NCI-H2029 treated with DMSO at 0.1 percent for 48 hours (cell line): ENCODE measurements around the gene TMEM266.

ENCODE experiments used
- DNase-seq: peaks from one replicate; lab custom pipeline; 2025; lab: John Stamatoyannopoulos, UW

Gene TMEM266

DNA sequence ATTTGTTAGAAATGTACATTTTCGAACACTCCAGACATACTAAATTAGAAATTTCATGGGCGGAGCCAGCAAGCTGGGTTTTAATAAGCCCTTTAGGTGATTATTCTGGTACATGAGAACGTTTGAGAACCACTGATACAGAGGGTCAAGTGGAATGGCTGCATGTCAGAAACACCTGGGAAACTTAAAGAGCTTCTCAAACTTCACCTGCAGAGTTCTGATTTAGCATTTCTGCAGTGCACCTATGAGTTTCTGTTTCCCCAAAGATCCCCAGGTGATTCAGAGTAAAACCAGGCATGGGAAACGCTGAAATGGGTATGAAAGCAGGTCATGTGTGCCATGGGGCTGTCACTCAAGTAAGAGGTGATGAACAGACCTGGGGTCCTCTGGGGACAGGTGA, 68.1 kb downstream of the TMEM266 start:
- no peak for DNase-seq

DNA sequence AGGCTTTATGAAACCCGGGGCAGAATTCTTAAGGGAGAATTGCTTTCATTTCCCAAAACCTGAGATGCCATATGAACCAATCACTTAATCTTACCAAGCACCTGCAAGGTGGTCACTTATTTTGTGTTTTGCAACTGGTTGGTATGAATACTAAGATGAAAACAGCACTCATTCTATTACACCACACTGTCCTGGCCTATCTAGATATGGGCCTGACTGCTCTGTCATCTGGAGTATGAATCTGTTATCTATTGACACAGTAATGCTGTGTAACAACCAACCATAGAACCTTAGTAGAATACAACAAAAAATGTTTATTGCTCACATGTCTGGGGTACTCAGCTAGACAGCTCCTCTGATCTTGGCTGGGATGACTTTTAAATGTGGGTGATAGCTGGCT, 74.8 kb downstream of the TMEM266 start:
- DNase-seq = no peak

DNA sequence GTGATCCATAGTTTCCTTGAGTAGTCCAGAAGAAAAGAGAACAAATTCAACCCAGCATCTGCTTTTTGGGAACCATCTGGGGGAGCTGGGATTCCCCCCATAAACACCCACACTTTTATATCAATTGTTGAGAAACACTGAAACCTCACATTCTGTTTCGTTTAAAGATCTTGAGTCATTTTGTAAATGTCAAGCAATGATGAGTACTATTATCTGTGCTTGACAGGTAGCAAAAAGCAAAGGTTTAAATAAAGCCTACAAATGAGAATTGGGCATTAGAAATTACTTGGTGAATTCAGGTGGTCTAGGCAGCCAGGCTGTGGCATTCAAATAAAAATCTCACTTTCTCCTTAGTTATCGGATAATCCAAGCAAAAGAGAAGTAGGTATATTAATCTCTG, 75.7 kb downstream of the TMEM266 start:
- no peak for DNase-seq

- no peak for DNase-seq
Measured at GRCh38 chr15:76138436-76138835, 78.7 kb downstream of the TMEM266 start.

DNA sequence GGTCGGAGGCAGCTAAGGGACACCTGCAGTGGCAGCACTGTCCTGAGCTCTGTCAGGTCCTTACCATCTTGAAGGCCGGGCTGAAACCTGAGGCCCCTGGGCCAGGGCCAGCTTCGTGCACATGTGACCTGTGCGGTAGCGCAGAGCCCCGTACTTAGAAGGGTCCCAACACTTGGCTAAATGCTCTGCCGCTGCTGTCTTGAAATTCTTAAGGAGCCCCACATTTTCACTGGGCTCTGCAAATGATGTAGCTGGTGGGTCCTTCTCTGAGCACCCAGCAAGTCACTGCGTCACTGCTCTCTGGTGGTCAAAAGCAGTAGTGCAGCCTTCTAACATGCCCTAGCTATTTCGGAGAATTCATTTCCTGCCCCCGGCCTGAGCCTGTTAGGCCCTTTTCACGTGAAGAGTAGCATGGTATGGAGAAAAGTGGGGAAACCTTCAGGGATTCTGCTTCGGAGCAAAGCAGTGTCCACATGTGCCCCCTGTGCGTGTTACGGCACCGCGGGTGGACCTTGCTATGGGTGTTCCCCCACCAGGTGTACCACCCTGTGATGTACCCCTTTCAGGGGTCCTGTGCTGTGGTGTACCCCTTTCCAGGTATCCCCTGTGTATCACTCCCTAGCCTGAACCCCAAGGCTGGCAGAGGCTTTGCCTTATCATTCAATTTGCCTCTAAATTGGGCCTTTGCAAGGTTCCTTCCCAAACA, 79.7 kb downstream of the TMEM266 start:
- DNase-seq = no peak

DNA sequence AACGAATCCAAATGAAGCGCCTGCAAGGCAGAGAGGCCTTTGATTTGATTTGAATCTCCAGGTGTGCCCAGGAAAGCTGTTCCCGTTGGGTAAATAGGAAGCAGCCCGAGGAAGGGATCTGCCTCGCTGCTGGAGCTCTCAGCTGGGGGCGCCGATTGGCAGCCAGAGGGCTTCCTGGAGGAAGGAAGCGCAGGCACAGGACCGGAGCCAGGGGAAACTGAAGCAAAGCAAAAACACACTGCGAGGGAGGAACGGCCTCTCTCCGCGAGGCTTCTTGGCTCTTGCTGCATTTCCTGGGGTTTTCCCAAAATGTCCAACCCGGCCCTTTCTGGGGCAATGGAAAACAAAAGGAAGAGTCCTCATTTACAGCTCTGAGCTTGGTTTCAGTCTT, 80.3 kb downstream of the TMEM266 start:
- no peak for DNase-seq

- no peak for DNase-seq
Measured at GRCh38 chr15:76146812-76147211, 87.0 kb downstream of the TMEM266 start.

GRCh38 chr15:76147906-76148570, 88.3 kb downstream of the TMEM266 start:
- no peak for DNase-seq

DNA sequence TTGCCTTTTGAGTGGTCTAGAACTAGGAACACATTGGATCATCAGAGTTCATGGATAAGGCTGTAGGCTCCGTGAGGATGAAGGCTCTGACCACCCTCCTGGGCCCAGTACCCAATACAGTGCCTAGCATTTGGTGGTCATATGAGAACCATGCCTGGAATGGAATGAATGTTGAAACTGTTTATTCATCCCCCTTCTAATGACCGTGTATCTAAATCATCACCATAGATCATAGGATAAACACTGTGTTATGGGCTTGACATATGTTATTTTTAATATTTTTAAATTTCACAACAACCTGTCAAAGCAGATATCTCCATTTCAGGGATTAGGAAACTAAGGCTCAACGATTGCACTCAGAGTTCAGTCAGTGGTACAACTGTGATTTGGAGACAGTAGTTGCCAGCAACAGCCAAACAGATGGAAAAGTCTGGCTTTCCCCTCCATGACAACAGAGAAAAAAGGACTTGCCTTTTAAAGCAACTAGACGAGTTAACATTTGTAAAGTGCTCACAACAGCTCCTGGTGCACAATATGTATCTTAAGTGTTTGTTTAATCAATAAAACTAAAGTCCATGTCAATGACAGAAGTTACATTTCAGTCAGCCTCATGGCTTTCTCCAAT, 89.6 kb downstream of the TMEM266 start:
- no peak for DNase-seq

- no peak for DNase-seq
Measured at GRCh38 chr15:76150513-76150912, 90.7 kb downstream of the TMEM266 start.

DNA sequence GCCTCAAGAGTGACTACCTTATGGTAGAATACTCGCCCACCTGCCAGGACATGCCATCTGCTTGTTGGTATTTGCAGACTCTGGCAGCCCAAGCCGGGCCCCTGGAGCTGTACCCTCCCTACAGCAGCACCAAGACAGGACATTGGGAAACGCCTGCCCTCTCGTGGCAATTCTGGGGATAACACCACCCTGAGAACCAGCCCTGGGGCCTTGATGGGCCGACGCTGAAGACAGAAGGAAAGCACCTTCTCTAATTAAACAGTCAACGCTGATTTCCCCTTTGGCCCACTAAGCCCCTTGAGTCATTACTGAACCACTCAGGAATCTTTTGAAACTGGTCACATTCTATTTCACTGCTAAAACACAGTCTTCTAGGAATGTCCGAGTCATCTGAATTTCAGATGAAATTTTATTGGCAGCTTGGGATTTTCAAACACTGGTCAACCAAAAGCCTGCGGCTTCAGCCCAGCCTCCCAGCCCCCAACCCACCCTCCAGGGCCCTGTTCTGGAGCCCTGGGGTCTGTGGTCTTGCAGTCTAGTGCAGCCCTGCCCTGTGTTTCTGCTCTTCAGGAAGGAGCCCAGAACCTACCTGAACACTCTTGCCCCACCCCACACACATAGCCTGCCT, 91.3 kb downstream of the TMEM266 start:
- DNase-seq = no peak

- DNase-seq = no peak
Measured at GRCh38 chr15:76151599-76151974, 91.8 kb downstream of the TMEM266 start.

- no peak for DNase-seq
Measured at GRCh38 chr15:76152197-76152596, 92.4 kb downstream of the TMEM266 start.

GRCh38 chr15:76153241-76154197, 93.7 kb downstream of the TMEM266 start:
- no peak for DNase-seq

DNA sequence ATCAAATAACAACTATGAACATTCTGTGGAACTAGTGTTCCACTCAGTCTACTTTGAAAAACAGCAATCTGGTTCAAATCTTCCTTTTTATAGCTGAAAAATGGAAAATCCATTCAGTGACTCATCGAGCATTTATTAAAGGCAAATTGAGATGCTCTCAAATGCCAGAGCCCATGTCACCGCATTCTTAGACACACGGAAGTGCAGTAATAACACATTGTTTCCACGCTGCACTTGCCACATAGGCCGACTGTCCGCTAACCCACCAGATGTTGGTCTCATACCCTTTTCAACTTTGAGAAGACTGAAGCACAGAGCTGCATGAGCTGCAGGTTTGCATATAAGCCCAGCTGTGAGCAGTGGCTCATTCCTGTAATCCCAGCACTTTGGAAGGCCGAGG, 95.9 kb downstream of the TMEM266 start:
- DNase-seq = no peak

DNA sequence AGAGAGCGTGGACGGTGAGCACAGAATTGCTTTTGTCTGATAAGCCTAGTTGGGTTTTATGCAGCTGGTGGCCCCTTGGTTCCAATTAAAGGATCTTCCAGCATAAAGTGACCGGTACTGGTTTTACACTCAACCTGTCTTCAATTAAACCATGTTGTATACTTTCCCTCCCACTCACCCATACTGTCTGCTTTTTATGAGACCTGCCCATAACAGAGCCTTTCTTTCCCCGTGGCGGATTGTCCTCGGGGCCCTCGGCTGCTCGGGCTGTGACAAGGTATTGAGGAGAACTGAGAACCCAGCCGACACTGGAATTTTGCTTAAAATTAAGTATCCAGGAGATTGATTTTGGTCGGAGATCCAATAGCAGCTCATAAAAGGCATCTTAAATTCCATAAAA, 98.4 kb downstream of the TMEM266 start:
- no peak for DNase-seq

DNA sequence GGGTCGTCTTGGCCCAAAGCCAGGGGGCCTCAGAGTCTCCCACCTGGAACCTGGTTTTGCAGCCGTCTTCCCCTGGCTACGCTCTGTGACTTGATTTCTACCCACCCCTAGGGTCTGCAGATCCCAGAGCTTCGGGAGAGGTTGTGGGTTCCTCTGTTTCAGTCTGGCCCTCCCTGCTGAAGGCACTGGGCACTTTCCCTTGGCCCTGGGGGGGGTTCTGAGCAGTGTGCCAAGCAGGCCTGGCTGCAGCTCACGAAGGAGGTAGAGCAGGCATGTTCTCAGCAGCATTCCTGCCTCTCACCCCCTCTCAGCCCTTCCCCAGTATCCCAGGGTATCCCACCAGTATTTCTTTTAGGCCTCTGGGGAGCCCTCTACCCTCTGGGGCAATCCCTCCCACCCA, 99.0 kb downstream of the TMEM266 start:
- no peak for DNase-seq

DNA sequence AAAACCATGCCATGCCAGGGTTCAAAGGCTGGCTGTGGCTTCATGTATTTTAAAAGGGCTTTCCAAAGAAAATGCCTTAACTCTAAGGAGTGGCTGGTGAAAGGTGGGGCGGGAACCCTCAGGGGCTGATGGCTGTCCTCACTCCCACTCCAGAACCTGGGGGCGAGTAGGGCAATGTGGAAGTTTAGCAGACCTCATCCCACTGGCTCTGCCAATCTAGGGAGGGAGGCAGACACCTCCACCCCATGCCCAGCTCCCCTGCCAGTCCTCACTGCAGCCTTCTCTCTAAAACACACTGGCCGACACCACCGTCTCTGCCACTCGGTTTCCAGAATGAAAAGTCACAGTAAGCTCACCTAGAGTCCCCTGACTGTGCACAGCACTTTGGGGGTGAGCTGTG, 99.5 kb downstream of the TMEM266 start:
- DNase-seq = no peak

DNA sequence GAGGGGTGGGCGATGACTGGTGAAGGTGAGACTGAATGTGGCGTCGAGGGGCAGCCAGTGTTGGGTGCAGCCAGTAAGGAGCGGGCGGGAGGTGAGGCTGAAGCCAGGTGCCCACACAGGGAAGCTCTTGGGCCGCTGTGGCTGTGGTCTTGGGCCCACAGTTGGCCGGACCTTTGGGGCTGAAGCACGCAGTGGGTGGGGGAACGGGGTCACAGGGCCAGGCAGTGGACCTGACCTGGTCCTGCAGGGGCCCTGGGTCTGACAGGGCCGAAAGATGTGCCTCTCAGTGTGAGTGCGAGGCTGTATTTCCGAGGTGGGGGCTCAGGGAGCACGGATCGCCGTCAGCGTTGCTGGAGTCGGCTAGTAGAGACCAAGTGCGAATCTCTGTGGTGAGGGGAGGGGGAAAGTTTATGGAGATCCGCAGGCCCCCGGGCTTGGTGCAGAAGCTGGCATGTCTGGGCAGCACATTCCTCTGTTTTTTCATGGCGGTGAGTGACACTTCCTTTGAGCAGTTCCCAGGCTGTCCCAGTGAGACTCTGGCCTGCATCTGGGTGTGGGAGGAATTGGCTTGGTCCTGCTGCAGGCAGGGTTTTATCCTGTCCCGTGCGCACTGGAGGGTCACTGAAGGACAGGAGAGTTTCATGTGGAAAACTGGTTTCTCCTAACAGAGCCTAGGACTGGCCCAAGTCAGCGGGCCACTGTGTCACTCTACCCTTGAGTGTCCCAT, 100.8 kb downstream of the TMEM266 start:
- no peak for DNase-seq

DNA sequence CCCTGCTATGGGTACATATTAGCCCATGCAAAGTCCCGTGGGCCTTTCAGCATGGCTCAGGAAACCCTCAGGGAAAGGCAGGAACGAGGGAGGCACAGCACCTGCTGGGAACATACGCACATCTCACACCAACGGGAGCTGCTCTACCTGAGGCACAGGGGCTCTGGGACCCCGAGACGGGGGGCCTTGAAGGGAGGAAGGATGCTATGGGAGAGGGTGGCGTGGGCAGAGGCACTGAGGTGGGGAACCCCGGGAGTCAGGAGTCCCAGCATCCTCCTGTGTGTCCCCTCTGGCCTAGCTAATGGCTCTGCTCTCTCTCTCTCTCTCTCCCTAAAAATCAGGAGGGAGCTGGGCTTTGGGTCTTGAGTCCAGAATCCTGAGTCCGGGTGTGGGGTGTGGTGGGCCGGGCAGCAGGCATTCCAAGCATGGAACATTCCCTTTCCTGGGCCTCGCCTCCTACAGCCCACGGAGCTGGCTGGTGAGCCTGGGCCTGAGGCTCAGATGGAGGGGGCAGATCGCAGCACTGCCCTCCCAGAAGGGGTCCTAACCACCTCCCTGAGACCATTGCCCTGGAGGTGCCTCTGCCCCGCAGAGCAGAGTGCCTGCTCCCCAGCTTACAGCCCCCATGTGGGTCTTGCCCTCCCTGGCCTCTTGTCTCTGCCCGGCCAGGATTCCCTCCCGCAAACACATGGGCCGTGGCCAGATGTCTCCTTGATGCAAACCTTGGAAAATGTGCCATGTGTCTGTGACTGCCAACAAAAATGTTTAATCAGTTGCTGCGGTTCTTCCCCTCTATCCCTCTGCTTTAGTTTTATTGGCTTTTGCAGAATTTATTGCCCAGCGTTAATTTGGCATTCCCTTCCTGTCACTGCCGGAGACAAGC, 101.6 kb downstream of the TMEM266 start:
- no peak for DNase-seq
